Heart left ventricle (tissue), 16 donors: ENCODE data around the gene TUBB. TPM values are rescaled to one million over a fixed set of nuclear protein-coding genes. Genes with fewer than 3 reads are reported as not detected.

Experiments used
- ATAC-seq, 4 donors: fragments of 200-7000 bp; cut with Tn5 transposase; one replicate each; pipeline ENCODE4 v1.9.1; 2020 to 2022; ENCODE audit warnings: moderate library complexity in 4 of 4, mild to moderate bottlenecking in 3 of 4, moderate number of reproducible peaks in 1 of 4
- DNase-seq, 5 donors: peaks; one replicate each; pipeline ENCODE4 v3.0.0-alpha.2; 2020
- H3K27ac ChIP-seq, 12 donors: fragments of 200-600 bp; sonication (generic) in 4 of 12; one replicate each; pipeline versions ENCODE4 v1.5.0 to v1.8.0; 2016 to 2022; ENCODE audit warnings: mild to moderate bottlenecking in 2 of 12
- H3K27me3 ChIP-seq, 9 donors: fragments of 200-600 bp; sonication (generic) in 2 of 9; one replicate each; pipeline versions ENCODE4 v1.5.1 to v1.8.0; 2016 to 2022; ENCODE audit warnings: mild to moderate bottlenecking in 3 of 9
- H3K36me3 ChIP-seq, 9 donors: fragments of 200-600 bp; sonication (generic) in 2 of 9; one replicate each; pipeline versions ENCODE4 v1.5.0 to v1.8.0; 2018 to 2022; ENCODE audit warnings: mild to moderate bottlenecking in 2 of 9
- H3K4me1 ChIP-seq, 12 donors: fragments of 200-600 bp; sonication (generic) in 4 of 12; one replicate each; pipeline versions ENCODE4 v1.5.0 to v1.8.0; 2016 to 2022; ENCODE audit warnings: mild to moderate bottlenecking in 3 of 12
- H3K4me3 ChIP-seq, 12 donors: fragments of 200-600 bp; sonication (generic) in 4 of 12; one replicate each; pipeline versions ENCODE4 v1.5.0 to v1.8.0; 2017 to 2022; ENCODE audit warnings: mild to moderate bottlenecking in 9 of 12, moderate library complexity in 4 of 12
- H3K9me3 ChIP-seq, 12 donors: fragments of 200-600 bp; sonication (generic) in 4 of 12; one replicate each; pipeline versions ENCODE4 v1.5.0 to v1.8.0; 2016 to 2022; ENCODE audit warnings: mild to moderate bottlenecking in 1 of 12
- POLR2A ChIP-seq, 2 donors: fragments of 450-650 bp; IDR thresholded peaks; one replicate each; pipeline ENCODE4 v1.6.1; 2017; ENCODE audit warnings: antibody characterized with exemption in 2 of 2, mild to moderate bottlenecking in 2 of 2, moderate library complexity in 2 of 2
- WGBS, 4 donors: extraction: QIAGEN DNeasy Blood & Tissue Kit in 2 of 4; methylation state at CpG; one replicate each; pipeline versions ENCODE4 v1.1.5 to v1.1.7; 2013 to 2018; 5-methylcytosine and 5-hydroxymethylcytosine counted together
- intact Hi-C, 10 donors: fragments of 100-400 bp; cut with DNase I; formaldehyde crosslinking; loops; one replicate each; pipeline versions ENCODE4 v1.11.1 to v1.14.2; 2022
- polyA plus RNA-seq, 2 donors: library from polyadenylated mRNA; stranded (reverse); fragments of 200-250 nt; gene quantifications; one replicate each; pipeline ENCODE4 v1.2.3, GENCODE V29; 2013
- total RNA-seq, 9 donors: library from RNA; depleted of rRNA in 2 of 9; stranded (reverse); fragments of >200 nt in 2 of 9; fragmentation: NEBNext Ultra II Directional in 3 of 9; extraction: Animal tissue kit (Norgen Biotek cat#: 25700) in 3 of 9; gene quantifications; one replicate each; pipeline versions ENCODE4 v1.1.0 to v1.2.4, GENCODE V29; 2016 to 2023
- TF ChIP-seq, protein P1 (sequence below), 12 donors: fragments of 200-600 bp; sonication (generic) in 4 of 12; IDR thresholded peaks; one replicate each; pipeline versions ENCODE4 v1.5.0 to v1.8.0; 2018 to 2022; ENCODE audit warnings: antibody characterized with exemption in 12 of 12, mild to moderate bottlenecking in 5 of 12
- donor health status: ischemic (EF 13 %, LVEDD 7.1; RV severe dilation, severe dysfunction).
- donor health status: healthy with polysubstance abuse.
- donor health status: DM: no; HTN: yes; CAD: no.
- donor health status: DM: no; HTN: no; CAD: no.
- donor health status: ischemic (EF 25% LVEDD 6.9; RV normal size, moderate dysfunction).
- donor health status: ischemic (EF 25% LVEDD 5.7; RV mildly dilated, moderate dysfunction).
- donor health status: healthy.
- donor health status: DM: yes; HTN: yes; CAD: no.
- donor health status: ischemic (EF 35%, LVEDD 5.7; RV mildly dilated, moderate dysfunction).
- donor health status: nonischemic (EF 11% LVEDD 7.7; RV severe dilation, severe dysfunction).
- donor health status: DM: yes; HTN: yes; CAD: no.
- donor health status: PGD.
- donor health status: ischemic (EF 29% LVEDD 5.4; RV normal size, mild dysfunction).
- donor health status: nonischemic (EF 23%, LVEDD 6.1; RV moderate dilation, normal function).

The TUBB gene
- total and polyA plus RNA-seq, 11 donors = 183 to 497 (median 238) TPM

DNA sequence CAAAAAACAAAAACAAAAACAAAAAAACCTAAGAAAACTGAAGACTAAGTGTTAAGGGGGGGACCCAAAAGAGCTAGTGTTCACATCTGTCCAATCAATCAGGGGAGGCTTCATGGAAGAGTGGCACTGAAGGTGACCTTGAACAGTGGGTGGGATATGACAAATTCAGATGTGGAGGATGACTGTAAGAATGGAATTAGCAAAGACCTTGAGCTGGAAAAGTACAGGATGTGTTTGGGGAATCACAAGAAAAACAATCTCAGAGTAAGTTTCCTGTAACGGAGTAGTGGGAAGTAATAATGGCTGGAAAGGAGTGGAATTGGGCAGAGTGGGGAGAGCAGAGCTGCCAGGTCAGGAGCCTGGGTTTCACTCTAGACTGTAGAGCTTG is 27.1 kb downstream of the TUBB start:
- H3K4me1 ChIP-seq = peaks cover 0 to 54% (median 18%) of the 10 kb centered on the region in 12 donors

DNA sequence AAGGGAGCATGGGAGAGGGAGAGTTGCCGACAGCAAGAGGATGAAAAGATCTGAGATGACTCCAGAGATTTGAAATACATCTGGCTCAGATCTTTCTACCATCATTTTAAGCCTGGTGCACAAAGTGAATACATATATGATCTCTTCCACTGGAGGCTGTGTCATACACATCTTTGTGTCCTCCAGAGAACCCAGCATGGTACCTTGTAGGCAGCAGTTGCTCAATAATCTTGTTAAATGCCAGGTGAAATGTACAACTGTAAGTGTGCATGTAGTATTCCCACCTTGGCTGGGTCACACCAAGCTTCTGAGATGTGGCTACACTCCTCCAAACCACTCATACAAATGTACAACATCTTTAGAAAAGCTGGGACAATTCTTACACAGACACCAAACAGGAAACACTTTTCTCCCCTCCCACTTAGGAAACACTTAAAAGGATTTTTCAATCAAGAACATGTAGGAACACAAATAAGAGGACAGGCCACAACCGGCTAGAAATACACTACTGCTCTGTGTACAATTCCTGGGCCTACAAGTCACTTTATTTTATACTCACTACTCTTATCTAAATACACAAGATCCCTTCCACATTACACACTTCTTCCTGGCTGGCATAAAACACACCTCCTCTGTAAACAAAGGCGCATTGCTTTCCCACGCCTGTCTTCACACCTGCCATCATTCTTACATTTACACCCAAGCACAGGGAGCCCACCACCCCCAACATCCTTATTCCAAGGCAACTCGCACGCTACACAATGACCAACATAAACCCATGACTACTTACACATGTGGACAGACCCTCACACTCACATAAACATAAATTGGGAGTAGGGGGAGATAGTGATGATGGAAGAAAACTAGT is 28.0 kb downstream of the TUBB start:
- TF ChIP-seq, protein P1, sequence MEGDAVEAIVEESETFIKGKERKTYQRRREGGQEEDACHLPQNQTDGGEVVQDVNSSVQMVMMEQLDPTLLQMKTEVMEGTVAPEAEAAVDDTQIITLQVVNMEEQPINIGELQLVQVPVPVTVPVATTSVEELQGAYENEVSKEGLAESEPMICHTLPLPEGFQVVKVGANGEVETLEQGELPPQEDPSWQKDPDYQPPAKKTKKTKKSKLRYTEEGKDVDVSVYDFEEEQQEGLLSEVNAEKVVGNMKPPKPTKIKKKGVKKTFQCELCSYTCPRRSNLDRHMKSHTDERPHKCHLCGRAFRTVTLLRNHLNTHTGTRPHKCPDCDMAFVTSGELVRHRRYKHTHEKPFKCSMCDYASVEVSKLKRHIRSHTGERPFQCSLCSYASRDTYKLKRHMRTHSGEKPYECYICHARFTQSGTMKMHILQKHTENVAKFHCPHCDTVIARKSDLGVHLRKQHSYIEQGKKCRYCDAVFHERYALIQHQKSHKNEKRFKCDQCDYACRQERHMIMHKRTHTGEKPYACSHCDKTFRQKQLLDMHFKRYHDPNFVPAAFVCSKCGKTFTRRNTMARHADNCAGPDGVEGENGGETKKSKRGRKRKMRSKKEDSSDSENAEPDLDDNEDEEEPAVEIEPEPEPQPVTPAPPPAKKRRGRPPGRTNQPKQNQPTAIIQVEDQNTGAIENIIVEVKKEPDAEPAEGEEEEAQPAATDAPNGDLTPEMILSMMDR (IDR thresholded peaks at IDR 0.05) = no peak
- no peak for TF ChIP-seq POLR2A (IDR thresholded peaks at IDR 0.05)
- no peak for DNase-seq
- intact Hi-C loops = loop anchor here in 4 of 10 donors (10.0 kb wide), 4 partner anchors 77 to 337 kb away; no protein-coding TSS in a partner anchor
- 66 to 81% (median 78%) methylated on average over 6 of the region's 6 CpGs for WGBS, 4 donors
- Histone ChIP-seq H3K27ac (peak overlapping the region in 5 of 12 donors; percentile 5 to 92 (median 44)), H3K36me3 (no peaks in the 10 kb centered on the region), H3K27me3 (no peaks in the 10 kb centered on the region), H3K4me3 (no peak overlapping the region), H3K4me1 (peaks cover 0 to 62% (median 24%) of the 10 kb centered on the region in 12 donors), H3K9me3 (no peaks in the 10 kb centered on the region)
- ATAC-seq = no peak

More for the DNA sequence above, 27.1 kb downstream of the TUBB start:
- H3K27ac ChIP-seq = peak overlapping the region in 2 of 12 donors; percentile 21 to 44
- no peak for TF ChIP-seq POLR2A (IDR thresholded peaks at IDR 0.05)
- DNase-seq (no peak), ATAC-seq (no peak)
- no peak overlapping the region for H3K4me3 ChIP-seq
- H3K27me3 ChIP-seq = no peaks in the 10 kb centered on the region
- intact Hi-C loops = loop anchor here in 4 of 10 donors (10.0 kb wide), 4 partner anchors 78 to 338 kb away; no protein-coding TSS in a partner anchor
- H3K36me3 ChIP-seq = no peaks in the 10 kb centered on the region
- 68 to 75% (median 70%) methylated on average over 1 of the region's 1 CpG for WGBS, 4 donors
- H3K9me3 ChIP-seq = no peaks in the 10 kb centered on the region

DNA sequence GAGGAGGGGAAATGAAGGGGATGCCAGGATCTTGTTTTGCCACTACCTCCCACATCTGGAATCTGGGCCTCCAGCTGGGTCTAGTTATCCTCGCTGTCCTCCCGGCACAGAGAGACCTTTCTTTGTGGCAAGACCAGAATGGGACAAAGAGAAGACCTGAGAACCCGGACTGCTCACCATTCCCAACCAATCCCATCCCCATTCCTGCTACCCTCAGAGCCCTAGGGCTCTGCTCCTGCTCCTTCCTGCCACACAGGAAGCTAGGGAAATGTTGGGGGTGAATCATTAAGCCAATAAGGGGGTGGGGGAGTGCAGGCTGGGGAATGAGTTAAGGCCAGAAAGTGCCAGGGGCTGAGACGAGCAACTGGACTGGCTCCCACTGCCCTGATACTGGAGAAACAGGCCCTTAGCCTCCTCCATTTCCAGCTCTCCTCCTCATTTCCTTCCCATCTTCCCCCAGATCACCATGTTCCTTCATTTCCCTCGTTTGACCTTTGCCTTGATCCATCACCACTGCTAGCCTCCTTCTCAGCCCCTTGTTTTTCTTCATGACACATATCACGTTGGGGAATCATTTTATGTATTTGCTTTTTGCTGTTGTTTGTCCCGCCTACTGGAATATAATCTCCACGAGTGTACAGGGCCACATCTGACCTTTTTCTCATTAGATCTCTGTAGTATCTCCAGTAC is 28.8 kb downstream of the TUBB start:
- Histone ChIP-seq H3K27ac (peak overlapping the region in 6 of 12 donors; percentile 20 to 97 (median 66)), H3K27me3 (no peaks in the 10 kb centered on the region), H3K4me1 (peaks cover 0 to 70% (median 27%) of the 10 kb centered on the region in 12 donors), H3K4me3 (no peak overlapping the region), H3K9me3 (no peaks in the 10 kb centered on the region), H3K36me3 (no peaks in the 10 kb centered on the region)
- intact Hi-C loops = loop anchor here in 4 of 10 donors (10.0 kb wide), 4 partner anchors 76 to 336 kb away; no protein-coding TSS in a partner anchor
- TF ChIP-seq, protein P1 (IDR thresholded peaks at IDR 0.05) = no peak
- TF ChIP-seq POLR2A (IDR thresholded peaks at IDR 0.05) = no peak
- DNase-seq (no peak), ATAC-seq (no peak)
- 66 to 75% (median 71%) methylated on average over 8 of the region's 8 CpGs for WGBS, 4 donors

DNA sequence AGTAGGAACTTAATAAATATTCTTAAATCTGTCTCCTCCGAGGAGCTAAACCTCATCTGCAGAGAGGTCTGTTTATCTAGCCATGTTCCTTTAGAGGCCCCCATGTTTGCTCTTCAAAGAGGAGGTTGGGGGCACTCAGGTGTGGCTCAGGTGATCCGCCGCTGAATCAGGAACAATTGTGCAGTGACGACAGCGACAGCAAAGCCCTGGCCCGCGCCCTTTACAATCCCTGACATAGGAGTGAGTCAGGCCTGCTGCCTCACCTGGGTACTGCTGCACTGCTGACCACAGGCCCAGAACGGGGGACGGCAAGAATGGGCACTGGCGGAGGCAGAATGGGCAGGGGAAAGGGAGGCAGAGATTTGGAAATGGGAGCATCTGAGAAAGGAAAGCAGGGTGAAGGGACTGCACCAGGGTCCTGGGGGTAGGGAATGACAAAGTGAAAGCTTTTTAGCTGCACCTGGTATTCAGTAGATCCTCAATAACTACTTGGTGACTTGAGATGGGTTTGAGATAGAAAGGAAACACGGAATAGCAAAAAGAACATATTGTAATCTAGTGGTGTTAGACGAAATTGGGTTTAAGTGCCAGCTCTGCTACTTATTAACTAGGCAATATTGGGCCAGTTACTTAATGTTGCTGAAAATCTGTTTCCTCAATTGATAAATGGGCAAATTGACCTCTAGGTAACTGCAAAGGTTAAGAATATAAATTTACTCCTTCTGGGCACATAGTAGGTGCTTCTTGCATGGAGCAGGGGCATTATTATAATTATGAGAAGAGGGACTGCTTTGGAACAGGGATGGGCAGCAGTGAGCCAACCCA is 29.6 kb downstream of the TUBB start:
- intact Hi-C loops = loop anchor here in 4 of 10 donors (10.0 kb wide), 4 partner anchors 75 to 335 kb away; no protein-coding TSS in a partner anchor
- Histone ChIP-seq H3K4me1 (peaks cover 0 to 67% (median 24%) of the 10 kb centered on the region in 12 donors), H3K27me3 (no peaks in the 10 kb centered on the region), H3K9me3 (no peaks in the 10 kb centered on the region), H3K36me3 (no peaks in the 10 kb centered on the region), H3K4me3 (no peak overlapping the region), H3K27ac (peak overlapping the region in 5 of 12 donors; percentile 89 to 97 (median 96))
- WGBS, 4 donors = 91 to 94% (median 93%) methylated on average over 11 to 12 of the region's 12 CpGs
- TF ChIP-seq, protein P1 (IDR thresholded peaks at IDR 0.05) = no peak
- no peak for TF ChIP-seq POLR2A (IDR thresholded peaks at IDR 0.05)
- no peak for ATAC-seq
- no peak for DNase-seq
